HCT116 (cell line): ENCODE measurements around the gene SRCAP. TPM values are rescaled to one million over a fixed set of nuclear protein-coding genes. Genes with fewer than 3 reads are reported as not detected.

Source experiments
- ATAC-seq: fragments of 200-7000 bp; cut with Tn5 transposase; 2 replicates; pipeline ENCODE4 v1.9.1; 2020; ENCODE audit warnings: mild to moderate bottlenecking, moderate library complexity
- BruUV-seq: library from RNA; stranded (reverse); fragments of 400-500 nt; replicated peaks from 2 replicates; lab custom pipeline; 2021; lab: Mats Ljungman, UMichigan
- CTCF ChIA-PET: fragments of 300-600 bp; sonication (Branson Sonifier 250); formaldehyde crosslinking; loops from one replicate; lab custom pipeline; 2021; ENCODE audit warnings: antibody characterized with exemption; lab: Charles Lee
- POLR2A ChIA-PET: fragments of 300-600, 350-600 bp; sonication (Branson Sonifier 250); formaldehyde crosslinking; loops from one replicate; lab custom pipeline; 2021; ENCODE audit warnings: antibody characterized with exemption; lab: Charles Lee
- RAD21 ChIA-PET, 2 experiments: fragments of 300-600 bp; sonication (Branson Sonifier 250); formaldehyde crosslinking; loops; one replicate each; lab custom pipeline; 2023; ENCODE audit warnings: low total read pairs in 2 of 2; ENCODE audit not compliant: uncharacterized antibody in 2 of 2, unreplicated experiment in 2 of 2, low non-redundant PET in 1 of 2; lab: Charles Lee
- DNase-seq: peaks from one replicate; pipeline ENCODE4 v3.0.0-alpha.2; 2010; ENCODE audit warnings: low read depth, low spot score
- H2AFZ ChIP-seq: fragments of 200-600 bp; shearing (Covaris generic), sonication (generic); 2 replicates; pipeline ENCODE4 v1.6.1; 2017; ENCODE audit warnings: low read depth, mixed run types, mixed read lengths, antibody characterized with exemption, low read length; ENCODE audit not compliant: poor library complexity, severe bottlenecking
- H3K27ac ChIP-seq: 2 replicates; pipeline ENCODE4 v1.5.1; 2012; ENCODE audit warnings: low read depth, low read length
- H3K27me3 ChIP-seq: fragments of 200-600 bp; sonication (generic); 2 replicates; pipeline ENCODE4 v1.6.1; 2016; ENCODE audit warnings: mixed run types, low read length, mixed read lengths; ENCODE audit not compliant: insufficient read depth
- H3K36me3 ChIP-seq, 2 experiments: fragments of 200-500 bp in 1 of 2; fragments of 200-600 bp in 1 of 2; sonication (Bioruptor generic) in 1 of 2; sonication (generic) in 1 of 2; 2 replicates each; pipeline versions ENCODE4 v1.5.1 to v1.6.1; 2014 to 2016; ENCODE audit warnings: low read length in 2 of 2, inconsistent platforms in 1 of 2, mixed read lengths in 1 of 2, mixed run types in 1 of 2; ENCODE audit not compliant: insufficient read depth in 2 of 2, control insufficient read depth in 1 of 2
- H3K4me1 ChIP-seq, 2 experiments: fragments of 200-600 bp in 1 of 2; sonication (generic) in 1 of 2; 2 replicates each; pipeline versions ENCODE4 v1.5.1 to v1.6.1; 2012 to 2017; ENCODE audit warnings: low read length in 2 of 2, inconsistent platforms in 1 of 2, mild to moderate bottlenecking in 1 of 2, mixed read lengths in 1 of 2, mixed run types in 1 of 2, moderate library complexity in 1 of 2; ENCODE audit not compliant: insufficient read depth in 2 of 2, control insufficient read depth in 1 of 2
- H3K4me2 ChIP-seq: fragments of 200-600 bp; sonication (generic); 2 replicates; pipeline ENCODE4 v1.6.1; 2017; ENCODE audit warnings: mixed run types, low read length, mixed read lengths
- H3K4me3 ChIP-seq, 2 experiments: fragments of 200-600 bp in 1 of 2; sonication (generic) in 1 of 2; replicated peaks in 1 of 2; 2 replicates each; pipeline ENCODE4 v1.5.1; 2011 to 2016; ENCODE audit warnings: low read length in 2 of 2, control low read depth in 1 of 2, low read depth in 1 of 2, mild to moderate bottlenecking in 1 of 2, mixed read lengths in 1 of 2, mixed run types in 1 of 2
- H3K79me2 ChIP-seq: fragments of 200-600 bp; sonication (generic); 2 replicates; pipeline ENCODE4 v1.6.1; 2017; ENCODE audit warnings: mild to moderate bottlenecking, mixed run types, low read length, moderate library complexity, mixed read lengths; ENCODE audit not compliant: insufficient read depth
- H3K9ac ChIP-seq: fragments of 200-600 bp; sonication (generic); 2 replicates; pipeline ENCODE4 v1.6.1; 2016; ENCODE audit warnings: low read length, mixed read lengths
- H3K9me2 ChIP-seq: fragments of 200-600 bp; sonication (generic), shearing (Covaris generic); 2 replicates; pipeline ENCODE4 v1.6.1; 2017; ENCODE audit warnings: mixed run types, mild to moderate bottlenecking, moderate library complexity; ENCODE audit not compliant: insufficient read depth
- H3K9me3 ChIP-seq, 2 experiments: fragments of 200-500 bp in 1 of 2; fragments of 200-600 bp in 1 of 2; sonication (Bioruptor generic) in 1 of 2; sonication (generic) in 1 of 2; 2 replicates each; pipeline ENCODE4 v1.6.1; 2014 to 2017; ENCODE audit warnings: low read length in 2 of 2, mixed read lengths in 2 of 2, inconsistent platforms in 1 of 2, low read depth in 1 of 2, mild to moderate bottlenecking in 1 of 2, mixed run types in 1 of 2, moderate library complexity in 1 of 2; ENCODE audit not compliant: control insufficient read depth in 1 of 2, insufficient read depth in 1 of 2
- H4K20me1 ChIP-seq: fragments of 200-600 bp; sonication (generic), shearing (Covaris generic); 2 replicates; pipeline ENCODE4 v1.6.1; 2017; ENCODE audit warnings: mixed run types, mild to moderate bottlenecking, moderate library complexity; ENCODE audit not compliant: insufficient read depth
- CEBPB ChIP-seq: IDR thresholded peaks from 2 replicates; pipeline ENCODE4 v1.6.1; 2012; ENCODE audit warnings: low read depth
- EGR1 ChIP-seq: IDR thresholded peaks from 2 replicates; pipeline ENCODE4 v1.6.1; 2012; ENCODE audit warnings: low read depth
- ELF1 ChIP-seq: IDR thresholded peaks from 2 replicates; pipeline ENCODE4 v1.6.1; 2012; ENCODE audit warnings: low read depth, borderline replicate concordance
- EZH2 ChIP-seq: fragments of 200-600 bp; sonication (generic); IDR thresholded peaks from 2 replicates; pipeline ENCODE4 v1.6.1; 2017; ENCODE audit warnings: antibody characterized with exemption, mixed run types
- EZH2phosphoT487 ChIP-seq: fragments of 200-600 bp; IDR thresholded peaks from 2 replicates; pipeline ENCODE4 v1.6.1; 2018; ENCODE audit warnings: antibody characterized with exemption, borderline replicate concordance
- FOSL1 ChIP-seq: IDR thresholded peaks from 2 replicates; pipeline ENCODE4 v1.6.1; 2012; ENCODE audit warnings: low read depth
- JUND ChIP-seq: IDR thresholded peaks from 2 replicates; pipeline ENCODE4 v1.6.1; 2012
- POLR2A ChIP-seq: IDR thresholded peaks from 2 replicates; pipeline ENCODE4 v1.7.0; 2011; ENCODE audit warnings: borderline replicate concordance; ENCODE audit not compliant: insufficient read depth, insufficient read length; ENCODE audit errors: extremely low read depth
- POLR2AphosphoS5 ChIP-seq: IDR thresholded peaks from 2 replicates; pipeline ENCODE4 v1.6.1; 2011; ENCODE audit warnings: mild to moderate bottlenecking, low read depth, low read length, moderate library complexity
- RAD21 ChIP-seq: IDR thresholded peaks from 2 replicates; pipeline ENCODE4 v1.6.1; 2012; ENCODE audit warnings: low read depth, mild to moderate bottlenecking
- SP1 ChIP-seq: IDR thresholded peaks from 2 replicates; pipeline ENCODE4 v1.6.1; 2012; ENCODE audit warnings: low read depth
- SRF ChIP-seq: IDR thresholded peaks from 2 replicates; pipeline ENCODE4 v1.6.1; 2012; ENCODE audit warnings: low read depth
- TCF7L2 ChIP-seq: IDR thresholded peaks from 2 replicates; pipeline ENCODE4 v1.7.0; 2011; ENCODE audit warnings: borderline replicate concordance, inconsistent platforms; ENCODE audit not compliant: insufficient read depth, insufficient read length; ENCODE audit errors: extremely low read depth
- YY1 ChIP-seq: IDR thresholded peaks from 2 replicates; pipeline ENCODE4 v1.6.1; 2011; ENCODE audit warnings: low read length, low read depth, moderate library complexity, mild to moderate bottlenecking; ENCODE audit not compliant: insufficient replicate concordance; ENCODE audit errors: extremely low read depth
- ZFX ChIP-seq: fragments of 450-650 bp; IDR thresholded peaks from 2 replicates; pipeline ENCODE4 v1.6.1; 2017
- ZNF274 ChIP-seq: fragments of 200-500 bp; sonication (Bioruptor generic); IDR thresholded peaks from 2 replicates; pipeline ENCODE4 v1.6.1; 2014; ENCODE audit warnings: mild to moderate bottlenecking, low read depth, low read length, inconsistent platforms
- intact Hi-C: fragments of 100-400 bp; cut with micrococcal nuclease; formaldehyde crosslinking; loops from 2 replicates; pipeline ENCODE4 v1.10.0; 2022
- total RNA-seq: library from RNA; stranded (reverse); gene quantifications from one replicate; pipeline ENCODE4 v1.2.1, GENCODE V29; 2021; ENCODE audit not compliant: unreplicated experiment
- TF ChIP-seq, protein P1 (sequence below), 3 experiments: fragments of 200-600 bp in 1 of 3; sonication (generic) in 1 of 3; IDR thresholded peaks in 2 of 3; conservative IDR thresholded peaks in 1 of 3; 2 replicates each; pipeline ENCODE4 v1.5.1; 2012 to 2017; ENCODE audit warnings: low read depth in 2 of 3, low read length in 2 of 3, antibody characterized with exemption in 1 of 3, borderline replicate concordance in 1 of 3, control low read depth in 1 of 3, mild to moderate bottlenecking in 1 of 3, mixed read lengths in 1 of 3, mixed run types in 1 of 3, moderate library complexity in 1 of 3; ENCODE audit not compliant: insufficient read depth in 1 of 3
- TF ChIP-seq, protein P2 (sequence below): IDR thresholded peaks from 2 replicates; pipeline ENCODE4 v1.6.1; 2011; ENCODE audit warnings: mild to moderate bottlenecking, low read length, moderate library complexity; ENCODE audit not compliant: insufficient replicate concordance; ENCODE audit errors: extremely low read depth
- TF ChIP-seq, protein P3 (sequence below): IDR thresholded peaks from 2 replicates; pipeline ENCODE4 v1.6.1; 2012
- TF ChIP-seq, protein P4 (sequence below): IDR thresholded peaks from 2 replicates; pipeline ENCODE4 v1.6.1; 2012

The SRCAP gene
- total RNA-seq, 1 experiment from 2014 or later, result 59.6 TPM

DNA sequence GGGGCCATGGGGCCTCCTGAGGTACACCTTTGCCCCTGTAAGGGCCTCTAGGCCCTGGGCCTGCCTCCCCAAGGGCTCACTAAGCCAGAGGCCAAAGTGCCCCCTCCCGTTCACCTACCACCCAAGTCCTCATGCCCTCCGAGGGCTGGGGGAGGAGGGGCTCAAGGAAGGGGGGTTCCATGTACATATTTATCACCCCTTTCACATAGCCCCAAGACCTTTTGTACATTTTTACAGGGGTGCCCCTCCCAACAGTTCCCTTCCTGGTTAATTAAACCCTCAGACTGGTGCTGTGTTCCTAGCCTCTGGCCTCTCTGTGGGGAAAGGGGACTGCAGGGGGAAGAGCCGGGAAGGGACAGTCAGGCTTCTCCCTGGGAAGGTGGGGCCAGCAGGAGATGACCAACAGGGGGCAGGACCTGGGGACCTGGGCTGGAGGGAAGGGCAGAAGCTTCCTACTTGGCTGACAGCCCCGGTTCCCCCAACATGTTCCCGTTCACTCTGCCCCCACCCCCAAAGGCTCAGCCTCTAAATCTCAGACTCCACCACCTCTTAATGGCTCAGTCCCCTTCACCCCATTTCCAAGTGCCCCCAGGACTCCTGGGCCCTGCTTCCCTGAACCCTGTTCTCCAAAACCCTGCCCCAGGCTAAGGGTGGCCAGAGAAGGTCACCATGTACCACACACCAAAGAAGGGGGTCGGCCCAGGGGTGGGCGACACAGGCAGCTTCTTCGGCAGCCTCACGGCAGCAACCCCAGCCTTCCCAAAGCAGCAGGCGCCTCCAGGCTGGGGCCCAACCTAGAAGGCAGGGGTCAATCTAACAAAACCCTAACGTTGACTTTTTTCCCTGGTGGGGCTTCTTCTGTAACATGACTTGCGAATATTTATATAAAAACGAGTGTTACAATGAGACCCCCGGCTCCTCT is 28.8 kb upstream of the SRCAP start:
- intact Hi-C loops, result no loop called here
- DNase-seq (no peak), ATAC-seq (0 out of 2 replicates have a peak, but pooled peaks have one; percentile 48)
- TSS peak; percentile 58 for BruUV-seq
- H3K36me3 ChIP-seq, result peaks cover 10 to 16% of the 10 kb centered on the region in 2 experiments; a peak in 2 of 4 replicates
- H3K9ac ChIP-seq, result no peak overlapping the region
- no peaks in the 10 kb centered on the region for H4K20me1 ChIP-seq
- no peaks in the 10 kb centered on the region for H3K9me3 ChIP-seq
- no peaks in the 10 kb centered on the region for H3K27me3 ChIP-seq
- H2AFZ ChIP-seq, result no peak overlapping the region
- POLR2A ChIA-PET, result no interaction called here
- no peak overlapping the region for H3K27ac ChIP-seq
- no peaks in the 10 kb centered on the region for H3K79me2 ChIP-seq
- RAD21 ChIA-PET, result no interaction called here
- H3K4me1 ChIP-seq, result no peaks in the 10 kb centered on the region
- TF ChIP-seq, protein P1, sequence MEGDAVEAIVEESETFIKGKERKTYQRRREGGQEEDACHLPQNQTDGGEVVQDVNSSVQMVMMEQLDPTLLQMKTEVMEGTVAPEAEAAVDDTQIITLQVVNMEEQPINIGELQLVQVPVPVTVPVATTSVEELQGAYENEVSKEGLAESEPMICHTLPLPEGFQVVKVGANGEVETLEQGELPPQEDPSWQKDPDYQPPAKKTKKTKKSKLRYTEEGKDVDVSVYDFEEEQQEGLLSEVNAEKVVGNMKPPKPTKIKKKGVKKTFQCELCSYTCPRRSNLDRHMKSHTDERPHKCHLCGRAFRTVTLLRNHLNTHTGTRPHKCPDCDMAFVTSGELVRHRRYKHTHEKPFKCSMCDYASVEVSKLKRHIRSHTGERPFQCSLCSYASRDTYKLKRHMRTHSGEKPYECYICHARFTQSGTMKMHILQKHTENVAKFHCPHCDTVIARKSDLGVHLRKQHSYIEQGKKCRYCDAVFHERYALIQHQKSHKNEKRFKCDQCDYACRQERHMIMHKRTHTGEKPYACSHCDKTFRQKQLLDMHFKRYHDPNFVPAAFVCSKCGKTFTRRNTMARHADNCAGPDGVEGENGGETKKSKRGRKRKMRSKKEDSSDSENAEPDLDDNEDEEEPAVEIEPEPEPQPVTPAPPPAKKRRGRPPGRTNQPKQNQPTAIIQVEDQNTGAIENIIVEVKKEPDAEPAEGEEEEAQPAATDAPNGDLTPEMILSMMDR (IDR thresholded peaks at IDR 0.05 in 2 of 3, conservative IDR thresholded peaks at IDR 0.05 in 1 of 3; ENCODE audit: borderline replicate concordance in 1 of 3, insufficient read depth in 1 of 3, low read depth in 2 of 3, low read length in 2 of 3), result no peak
- no peak for TF ChIP-seq EZH2
- no peak for TF ChIP-seq ZFX
- no peak for TF ChIP-seq ELF1
- TF ChIP-seq EGR1, result no peak
- no peak for TF ChIP-seq TCF7L2
- TF ChIP-seq SRF, result no peak
- TF ChIP-seq RAD21, result no peak
- no peak for TF ChIP-seq JUND
- TF ChIP-seq, protein P2, sequence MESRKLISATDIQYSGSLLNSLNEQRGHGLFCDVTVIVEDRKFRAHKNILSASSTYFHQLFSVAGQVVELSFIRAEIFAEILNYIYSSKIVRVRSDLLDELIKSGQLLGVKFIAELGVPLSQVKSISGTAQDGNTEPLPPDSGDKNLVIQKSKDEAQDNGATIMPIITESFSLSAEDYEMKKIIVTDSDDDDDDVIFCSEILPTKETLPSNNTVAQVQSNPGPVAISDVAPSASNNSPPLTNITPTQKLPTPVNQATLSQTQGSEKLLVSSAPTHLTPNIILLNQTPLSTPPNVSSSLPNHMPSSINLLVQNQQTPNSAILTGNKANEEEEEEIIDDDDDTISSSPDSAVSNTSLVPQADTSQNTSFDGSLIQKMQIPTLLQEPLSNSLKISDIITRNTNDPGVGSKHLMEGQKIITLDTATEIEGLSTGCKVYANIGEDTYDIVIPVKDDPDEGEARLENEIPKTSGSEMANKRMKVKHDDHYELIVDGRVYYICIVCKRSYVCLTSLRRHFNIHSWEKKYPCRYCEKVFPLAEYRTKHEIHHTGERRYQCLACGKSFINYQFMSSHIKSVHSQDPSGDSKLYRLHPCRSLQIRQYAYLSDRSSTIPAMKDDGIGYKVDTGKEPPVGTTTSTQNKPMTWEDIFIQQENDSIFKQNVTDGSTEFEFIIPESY, result no peak
- no peak for TF ChIP-seq ZNF274
- TF ChIP-seq YY1, result no peak
- TF ChIP-seq POLR2A, result no peak
- TF ChIP-seq EZH2phosphoT487, result no peak
- TF ChIP-seq FOSL1, result no peak
- no peak for TF ChIP-seq SP1
- TF ChIP-seq, protein P3, sequence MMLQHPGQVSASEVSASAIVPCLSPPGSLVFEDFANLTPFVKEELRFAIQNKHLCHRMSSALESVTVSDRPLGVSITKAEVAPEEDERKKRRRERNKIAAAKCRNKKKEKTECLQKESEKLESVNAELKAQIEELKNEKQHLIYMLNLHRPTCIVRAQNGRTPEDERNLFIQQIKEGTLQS, result no peak
- TF ChIP-seq, protein P4, sequence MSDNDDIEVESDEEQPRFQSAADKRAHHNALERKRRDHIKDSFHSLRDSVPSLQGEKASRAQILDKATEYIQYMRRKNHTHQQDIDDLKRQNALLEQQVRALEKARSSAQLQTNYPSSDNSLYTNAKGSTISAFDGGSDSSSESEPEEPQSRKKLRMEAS, result no peak
- no peak for TF ChIP-seq POLR2AphosphoS5
- no peak for TF ChIP-seq CEBPB
- no peaks in the 10 kb centered on the region for H3K9me2 ChIP-seq
- H3K4me3 ChIP-seq, result no peak overlapping the region
- no peak overlapping the region for H3K4me2 ChIP-seq
- CTCF ChIA-PET, result no interaction called here
